PC-3 (cell line): ENCODE data around the gene NT5DC3. TPM values are rescaled to one million over a fixed set of nuclear protein-coding genes. Genes with fewer than 3 reads are reported as not detected.

Experiments used
- ATAC-seq: fragments of 200-7000 bp; cut with Tn5 transposase; 2 replicates; pipeline ENCODE4 v1.9.1; 2020; ENCODE audit warnings: mild to moderate bottlenecking, moderate library complexity
- BruUV-seq: library from RNA; stranded (reverse); fragments of 400-500 nt; replicated peaks from 2 replicates; lab custom pipeline; 2021; lab: Mats Ljungman, UMichigan
- CTCF ChIA-PET: fragments of 300-600 bp; sonication (Branson Sonifier 250); formaldehyde crosslinking; loops from one replicate; lab custom pipeline; 2022; ENCODE audit warnings: antibody characterized with exemption; lab: Charles Lee
- POLR2A ChIA-PET: fragments of 300-600 bp; sonication (Branson Sonifier 250); formaldehyde crosslinking; loops from one replicate; lab custom pipeline; 2022; ENCODE audit warnings: antibody characterized with exemption; ENCODE audit not compliant: unreplicated experiment; lab: Charles Lee
- DNase-seq: peaks from one replicate; pipeline ENCODE4 v3.0.0-alpha.2; 2015
- H2AFZ ChIP-seq: fragments of 300-600 bp; sonication (generic); 2 replicates; pipeline ENCODE4 v1.6.0; 2016; ENCODE audit warnings: antibody characterized with exemption, low read length
- H3F3A ChIP-seq: fragments of 300-600 bp; sonication (generic); one replicate; pipeline ENCODE4 v1.6.0; 2017; ENCODE audit warnings: antibody characterized with exemption, low read length, control low read depth, mild to moderate bottlenecking; ENCODE audit not compliant: unreplicated experiment
- H3K27ac ChIP-seq: fragments of 300-600 bp; sonication (generic); 2 replicates; pipeline ENCODE4 v1.5.1; 2016; ENCODE audit warnings: mild to moderate bottlenecking, low read length
- H3K27me3 ChIP-seq: fragments of 300-600 bp; sonication (generic); 2 replicates; pipeline ENCODE4 v1.6.1; 2016; ENCODE audit warnings: low read length, mixed read lengths
- H3K36me3 ChIP-seq: fragments of 300-600 bp; sonication (generic); 2 replicates; pipeline ENCODE4 v1.6.1; 2016; ENCODE audit warnings: low read depth, mixed run types, low read length, mixed read lengths
- H3K4me1 ChIP-seq: fragments of 300-600 bp; sonication (generic); 2 replicates; pipeline ENCODE4 v1.5.1; 2016; ENCODE audit warnings: low read length; ENCODE audit not compliant: insufficient read depth
- H3K4me2 ChIP-seq: fragments of 300-600 bp; sonication (generic); 2 replicates; pipeline ENCODE4 v1.6.0; 2016; ENCODE audit warnings: low read length
- H3K4me3 ChIP-seq: fragments of 300-600 bp; sonication (generic); 2 replicates; pipeline ENCODE4 v1.5.1; 2016; ENCODE audit warnings: mild to moderate bottlenecking, low read length, mixed read lengths
- H3K79me2 ChIP-seq: fragments of 300-600 bp; sonication (generic); 2 replicates; pipeline ENCODE4 v1.6.1; 2017; ENCODE audit warnings: low read length, mixed read lengths
- H3K9ac ChIP-seq: fragments of 300-600 bp; sonication (generic); 2 replicates; pipeline ENCODE4 v1.6.0; 2016; ENCODE audit warnings: mild to moderate bottlenecking, low read length
- H3K9me2 ChIP-seq: fragments of 300-600 bp; sonication (generic); replicated peaks from 2 replicates; pipeline ENCODE4 v1.6.1; 2016; ENCODE audit warnings: mixed run types, low read length, mixed read lengths
- H3K9me3 ChIP-seq: fragments of 300-600 bp; sonication (generic); 2 replicates; pipeline ENCODE4 v1.6.1; 2016; ENCODE audit warnings: low read length, mixed read lengths
- H4K20me1 ChIP-seq: fragments of 300-600 bp; sonication (generic); 2 replicates; pipeline ENCODE4 v1.6.1; 2016; ENCODE audit warnings: low read length, mixed read lengths
- CTCF ChIP-seq: fragments of 300-600 bp; sonication (generic); conservative IDR thresholded peaks from 2 replicates; pipeline ENCODE4 v1.5.1; 2017; ENCODE audit warnings: antibody characterized with exemption, low read depth, mild to moderate bottlenecking, low read length
- EZH2 ChIP-seq: fragments of 300-600 bp; sonication (generic); IDR thresholded peaks from one replicate; pipeline ENCODE4 v1.6.1; 2017; ENCODE audit warnings: antibody characterized with exemption, mild to moderate bottlenecking, low read length; ENCODE audit not compliant: unreplicated experiment
- EZH2phosphoT487 ChIP-seq: fragments of 300-600 bp; sonication (generic); IDR thresholded peaks from 2 replicates; pipeline ENCODE4 v1.6.1; 2018; ENCODE audit warnings: mild to moderate bottlenecking, antibody characterized with exemption, low read length, borderline replicate concordance
- intact Hi-C: fragments of 100-400 bp; cut with micrococcal nuclease; formaldehyde crosslinking; loops from 2 replicates; pipeline ENCODE4 v1.9.0; 2023
- total RNA-seq: library from RNA; depleted of rRNA; stranded (reverse); fragments of >200 nt; gene quantifications from 2 replicates; pipeline ENCODE4 v1.2.3, GENCODE V29; 2014

Gene NT5DC3
- total RNA-seq, 1 experiment from 2014 or later: 15.7 TPM

- Histone ChIP-seq H3K27ac (no peak overlapping the region), H2AFZ (no peak overlapping the region), H4K20me1 (no peaks in the 10 kb centered on the region), H3K36me3 (no peaks in the 10 kb centered on the region), H3K4me2 (no peak overlapping the region), H3K27me3 (no peaks in the 10 kb centered on the region), H3K4me3 (no peak overlapping the region), H3K9me3 (no peaks in the 10 kb centered on the region), H3K79me2 (no peaks in the 10 kb centered on the region), H3K4me1 (peaks cover 20% of the 10 kb centered on the region), H3F3A (no peaks in the 10 kb centered on the region), H3K9me2 (no peaks in the 10 kb centered on the region), H3K9ac (no peak overlapping the region)
- no TSS peak for BruUV-seq
- CTCF ChIA-PET: no interaction called here
- DNase-seq (no peak), ATAC-seq (no peak)
- intact Hi-C loops: no loop called here
- TF ChIP-seq CTCF (no peak), EZH2phosphoT487 (no peak), EZH2 (no peak)
- POLR2A ChIA-PET: no interaction called here
Observed at GRCh38 chr12:103886195-103886797, 45.3 kb upstream of the NT5DC3 start.

- BruUV-seq: no TSS peak
- Histone ChIP-seq H3K27ac (no peak overlapping the region), H3K9me3 (no peaks in the 10 kb centered on the region), H3K27me3 (no peaks in the 10 kb centered on the region), H3K79me2 (no peaks in the 10 kb centered on the region), H3K9ac (no peak overlapping the region), H3K4me2 (no peak overlapping the region), H4K20me1 (no peaks in the 10 kb centered on the region), H3K4me1 (peaks cover 29% of the 10 kb centered on the region), H3K9me2 (no peaks in the 10 kb centered on the region), H3K36me3 (no peaks in the 10 kb centered on the region), H3K4me3 (no peak overlapping the region), H2AFZ (no peak overlapping the region), H3F3A (no peaks in the 10 kb centered on the region)
- DNase-seq (peak; percentile 60), ATAC-seq (no peak)
- CTCF ChIA-PET: interaction anchor here (0.6 to 1.0 kb wide), 6 partner anchors 30 to 704 kb away, joined by 3 to 10 read pairs (median 3); no protein-coding TSS in a partner anchor
- intact Hi-C loops: loop anchor here (1.0 to 5.0 kb wide), 4 partner anchors 46 to 225 kb away; partner anchors contain the start of gene HSP90B1
- peak; percentile 83 for TF ChIP-seq CTCF
- TF ChIP-seq EZH2: no peak
- POLR2A ChIA-PET: interaction anchor here (0.5 to 0.6 kb wide), 2 partner anchors 43 to 44 kb away, joined by 4 read pairs; no protein-coding TSS in a partner anchor
Observed at GRCh38 chr12:103884316-103884715, 43.3 kb upstream of the NT5DC3 start.

- ATAC-seq (no peak), DNase-seq (no peak)
- intact Hi-C loops: loop anchor here (1.0 to 5.0 kb wide), 4 partner anchors 46 to 225 kb away; partner anchors contain the start of gene HSP90B1
- no peak overlapping the region for H3K4me3 ChIP-seq
- no peaks in the 10 kb centered on the region for H4K20me1 ChIP-seq
- no peaks in the 10 kb centered on the region for H3K9me3 ChIP-seq
- H3K9me2 ChIP-seq: no peaks in the 10 kb centered on the region
- ChIA-PET POLR2A (interaction anchor here (0.6 kb wide), 1 partner anchor 44 kb away, joined by 4 read pairs; no protein-coding TSS in a partner anchor), CTCF (interaction anchor here (0.6 to 1.0 kb wide), 6 partner anchors 31 to 704 kb away, joined by 3 to 10 read pairs (median 3); no protein-coding TSS in a partner anchor)
- no peak for TF ChIP-seq EZH2
- TF ChIP-seq CTCF: no peak
- TF ChIP-seq EZH2phosphoT487: no peak
- no peaks in the 10 kb centered on the region for H3K36me3 ChIP-seq
- no peaks in the 10 kb centered on the region for H3K27me3 ChIP-seq
- no peak overlapping the region for H3K27ac ChIP-seq
- H2AFZ ChIP-seq: no peak overlapping the region
- BruUV-seq: no TSS peak
- H3K9ac ChIP-seq: no peak overlapping the region
- H3K4me2 ChIP-seq: no peak overlapping the region
- H3K4me1 ChIP-seq: peaks cover 29% of the 10 kb centered on the region
- no peaks in the 10 kb centered on the region for H3K79me2 ChIP-seq
- H3F3A ChIP-seq: no peaks in the 10 kb centered on the region
Observed at GRCh38 chr12:103883908-103884307, 42.9 kb upstream of the NT5DC3 start.
